Measurements from ENCODE around the gene THADA. TPM values are rescaled to one million over a fixed set of nuclear protein-coding genes. Genes with fewer than 3 reads are reported as not detected.

Gene THADA
- total and polyA plus RNA-seq, 2 donors (not counting 3 experiments of a cell fraction or from before 2014, with no cell fraction given): 22.6 to 25.3 TPM

GRCh38 chr2:43393918-43394317, 201.9 kb downstream of the THADA start:
- POLR2A ChIA-PET: no interaction called here

More at GRCh38 chr2:43393918-43394317, 201.9 kb downstream of the THADA start:
- DNase-seq (ENCODE audit: low read depth, low spot score): no peak
- no peaks in the 10 kb centered on the region for H3K9me1 ChIP-seq (replicated peaks; ENCODE audit: control insufficient read depth, extremely low read depth, insufficient read depth, low read length)
- H3K79me2 ChIP-seq (ENCODE audit: control insufficient read depth, insufficient read depth, low read length): no peaks in the 10 kb centered on the region
- no peak overlapping the region for H3K4me2 ChIP-seq (ENCODE audit: insufficient read depth, low read length)
- H3K27me3 ChIP-seq (ENCODE audit: control insufficient read depth in 2 of 2, insufficient read depth in 2 of 2, low read length in 2 of 2): no peaks in the 10 kb centered on the region
- TF ChIP-seq POLR2AphosphoS5 (IDR thresholded peaks at IDR 0.05; ENCODE audit: insufficient read depth, low read depth, low read length) (no peak), POLR2A (IDR thresholded peaks at IDR 0.05; ENCODE audit: low read depth, low read length) (no peak), MAX (IDR thresholded peaks at IDR 0.05; ENCODE audit: insufficient read depth, insufficient read length) (no peak), MYC (IDR thresholded peaks at IDR 0.05; ENCODE audit: low read depth, low read length) (no peak), CTCF (IDR thresholded peaks at IDR 0.05; ENCODE audit: extremely low read depth in 1 of 2, insufficient read depth in 1 of 2, low read depth in 1 of 2, low read length in 2 of 2) (no peak), EZH2 (IDR thresholded peaks at IDR 0.05; ENCODE audit: borderline replicate concordance, low read depth, low read length, severe bottlenecking) (no peak), JUN (IDR thresholded peaks at IDR 0.05; ENCODE audit: borderline replicate concordance, insufficient read depth, insufficient read length, low read depth) (no peak), FOS (IDR thresholded peaks at IDR 0.05; ENCODE audit: borderline replicate concordance, insufficient read depth, low read length) (no peak), GATA2 (IDR thresholded peaks at IDR 0.05; ENCODE audit: insufficient read depth, insufficient read length, low read depth, low read length) (no peak)
- H3K9me3 ChIP-seq (replicated peaks; ENCODE audit: control insufficient read depth, insufficient read depth, low read length): no peaks in the 10 kb centered on the region
- H2AFZ ChIP-seq (ENCODE audit: low read depth, low read length): no peak overlapping the region
- no peak for FAIRE-seq
- no TSS peak for BruUV-seq (replicated peaks)
- no peak overlapping the region for H3K9ac ChIP-seq (replicated peaks; ENCODE audit: extremely low read depth, insufficient read depth, low read length)
- H3K4me1 ChIP-seq (ENCODE audit: control insufficient read depth, extremely low read depth, insufficient read depth, low read length): peaks cover 5% of the 10 kb centered on the region
- H3K36me3 ChIP-seq (ENCODE audit: control insufficient read depth in 2 of 2, extremely low read depth in 1 of 2, insufficient read depth in 2 of 2, low read length in 2 of 2): no peaks in the 10 kb centered on the region
- intact Hi-C loops (cut with micrococcal nuclease): no loop called here
- dilution Hi-C loops (cut with MboI; ENCODE audit: extremely low pct_ligation_motif_present, low sequenced_read_pairs): no loop called here
- no peak overlapping the region for H3K27ac ChIP-seq (ENCODE audit: insufficient read depth, low read depth, low read length)
- CTCF ChIA-PET: no interaction called here
- no peak overlapping the region for H3K4me3 ChIP-seq (replicated peaks in 1 of 3; ENCODE audit: insufficient read depth in 1 of 3, low read depth in 1 of 3, low read length in 3 of 3)
- no peaks in the 10 kb centered on the region for H4K20me1 ChIP-seq (replicated peaks; ENCODE audit: control insufficient read depth, extremely low read depth, insufficient read depth, low read length)

All from endothelial cell of umbilical vein (primary cell).